HG03066 (cell line): ENCODE measurements around the gene KCNJ4.
"Not testable (repeated sequence)": the region's sequence is repeated elsewhere in the genome, so short reads cannot be mapped to it uniquely, and the experiment has no call there.

Experiments used
- ATAC-seq: cut with Tn5 transposase; IDR thresholded peaks from one replicate; pipeline ENCODE4 v1.9.1; 2021; ENCODE audit warnings: low read depth; ENCODE audit not compliant: unreplicated experiment

Gene KCNJ4

DNA sequence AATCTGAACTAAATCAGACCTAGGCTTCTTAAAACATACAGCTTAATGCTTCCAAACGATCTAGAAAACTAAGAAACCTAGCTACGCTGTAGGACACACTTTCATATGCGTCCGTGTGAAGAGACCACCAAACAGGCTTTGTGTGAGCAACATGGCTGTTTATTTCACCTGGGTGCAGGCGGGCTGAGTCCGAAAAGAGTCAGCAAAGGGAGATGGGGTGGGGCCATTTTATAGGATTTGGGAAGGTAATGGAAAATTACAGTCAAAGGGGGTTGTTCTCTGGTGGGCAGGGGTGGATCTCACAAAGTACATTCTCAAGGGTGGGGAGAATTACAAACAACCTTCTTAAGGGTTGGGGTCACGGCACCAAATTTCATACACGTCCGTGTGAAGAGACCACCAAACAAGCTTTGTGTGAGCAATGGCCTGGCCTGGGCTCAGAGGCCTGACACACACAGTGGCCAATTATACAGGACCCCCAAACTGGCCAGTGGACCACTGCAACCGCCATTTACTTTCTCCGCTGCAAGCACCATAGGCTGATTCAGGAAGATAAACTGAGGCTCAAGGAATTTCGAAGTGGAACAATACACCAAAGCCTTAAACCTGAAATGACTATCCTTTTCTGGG lies 58.4 kb downstream of the KCNJ4 start:
- not testable (repeated sequence) for ATAC-seq

DNA sequence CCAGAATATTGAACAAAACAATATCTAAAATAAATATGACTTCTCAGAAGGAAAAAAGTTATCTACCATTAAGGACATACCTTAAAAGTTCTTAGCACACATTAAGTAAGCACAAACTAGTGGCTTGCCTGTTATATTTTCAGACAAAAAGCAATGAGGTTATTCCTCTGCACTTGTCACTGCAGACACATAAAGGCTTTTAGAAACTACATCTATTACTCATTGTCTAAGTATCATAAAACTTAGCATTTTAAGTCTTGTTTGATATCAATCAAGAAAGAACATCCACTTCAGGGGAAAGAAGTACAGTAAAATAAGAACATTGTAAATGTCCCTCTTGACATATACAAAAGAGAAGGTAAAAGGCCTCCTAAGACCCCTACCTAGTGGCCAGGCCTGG lies 59.1 kb downstream of the KCNJ4 start:
- ATAC-seq, result not testable (repeated sequence)

DNA sequence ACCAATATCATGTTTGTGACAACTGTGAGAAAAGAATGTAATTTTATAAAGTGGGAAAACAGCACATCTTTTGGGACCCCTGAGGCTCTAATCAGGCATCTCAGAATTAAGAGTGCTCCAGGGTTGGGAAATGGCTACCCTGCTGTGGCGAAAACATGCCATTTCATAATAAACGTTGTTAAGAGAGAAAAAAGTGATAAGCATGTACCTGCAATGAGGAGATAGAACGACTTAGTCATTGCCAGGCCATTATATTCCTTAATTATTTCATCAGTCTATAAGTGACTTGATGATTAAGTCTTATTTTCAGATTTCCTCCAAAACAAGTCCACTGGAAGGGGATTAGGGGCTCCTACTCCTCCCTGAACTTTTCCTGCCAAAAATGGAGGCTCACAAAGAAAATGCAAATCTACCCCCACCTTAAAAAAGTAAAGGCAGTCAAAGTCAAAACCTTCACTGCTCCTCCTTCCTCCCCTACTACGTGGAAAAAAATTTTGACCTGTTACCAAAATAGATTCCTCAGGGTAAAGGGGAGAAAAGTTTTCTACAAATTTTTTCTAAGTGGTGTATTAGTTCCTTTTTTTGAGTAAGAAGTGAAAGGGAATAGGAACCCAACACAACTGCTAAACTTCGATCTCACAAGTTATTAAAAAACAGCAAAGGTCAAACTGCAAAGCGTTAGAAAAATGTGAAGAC lies 59.9 kb downstream of the KCNJ4 start:
- ATAC-seq, result not testable (repeated sequence)

DNA sequence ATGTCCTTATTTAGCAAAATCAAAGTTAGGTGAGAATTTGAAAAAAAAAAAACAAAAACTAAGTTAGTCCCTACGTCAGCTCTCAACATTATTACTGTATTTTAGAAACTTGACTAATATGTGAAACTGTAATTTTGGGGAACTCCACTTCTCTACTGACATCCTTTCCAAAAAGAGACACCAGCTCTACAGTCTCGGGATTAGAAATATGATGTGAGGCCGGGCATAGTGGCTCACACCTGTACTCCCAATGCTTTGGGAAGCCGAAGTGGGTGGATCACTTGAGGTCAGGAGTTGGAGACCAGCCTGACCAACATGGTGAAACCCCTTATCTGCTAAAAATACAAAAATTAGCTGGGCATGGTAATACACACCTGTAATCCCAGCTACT lies 65.6 kb downstream of the KCNJ4 start:
- not testable (repeated sequence) for ATAC-seq

DNA sequence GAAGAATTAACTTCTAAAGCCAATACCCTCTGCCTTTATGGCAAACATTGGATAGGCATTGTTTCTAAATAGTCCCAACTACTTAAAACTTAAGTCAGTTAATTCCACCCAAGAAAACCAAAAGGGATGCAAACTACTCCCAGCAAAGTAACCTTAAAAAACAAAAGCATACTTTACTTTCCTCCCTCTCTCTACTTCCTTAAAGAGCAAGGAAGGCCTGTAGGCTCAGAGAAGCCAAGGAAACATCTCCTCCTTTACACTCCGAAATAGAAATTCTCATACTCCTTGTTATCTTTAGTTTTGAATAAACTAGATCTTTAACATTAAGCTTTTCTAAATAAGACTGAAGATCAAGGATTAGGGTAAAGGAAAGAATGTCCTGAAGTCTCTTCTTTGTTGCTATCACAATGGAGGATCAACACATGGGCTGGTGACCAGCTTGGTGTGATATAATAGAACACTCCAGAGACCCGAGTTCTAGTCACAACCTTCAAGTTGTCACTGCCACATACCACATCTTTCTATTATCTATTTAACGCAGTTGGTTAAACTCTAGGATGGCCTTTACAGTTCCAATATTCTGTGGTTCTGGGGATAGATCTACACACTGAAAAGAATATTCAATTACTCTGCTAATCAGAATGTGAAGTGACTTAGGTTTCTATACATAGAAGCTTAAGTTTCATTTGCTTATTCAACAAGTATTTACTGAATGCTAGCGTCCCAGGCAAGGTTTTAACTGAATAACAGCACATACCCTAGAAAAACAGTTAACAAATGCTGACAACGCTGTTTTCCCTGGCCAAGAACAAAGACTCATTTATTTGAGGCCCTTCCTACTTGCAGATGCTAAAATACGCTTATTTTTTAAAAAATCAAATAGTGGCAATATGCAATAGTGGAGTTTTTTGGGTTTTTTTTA lies 66.2 kb downstream of the KCNJ4 start:
- ATAC-seq, result not testable (repeated sequence)

DNA sequence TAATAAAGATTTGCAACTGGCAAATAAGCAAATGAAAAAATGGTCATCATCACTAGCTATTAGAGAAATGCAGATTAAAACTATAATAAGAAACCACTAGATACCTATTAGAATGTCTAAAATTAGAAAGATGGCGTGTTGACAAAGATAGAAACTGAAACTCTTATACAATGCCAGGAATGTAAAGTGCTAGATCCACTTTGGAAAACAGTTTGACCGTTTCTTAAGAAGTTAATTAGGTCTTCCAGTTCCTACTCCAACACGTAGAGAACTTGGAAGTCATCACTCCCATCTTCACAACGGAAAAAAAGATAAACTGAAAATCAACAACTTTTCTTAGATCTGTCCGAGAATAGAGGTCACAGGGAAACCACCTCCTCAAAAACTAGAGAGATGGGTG lies 68.1 kb downstream of the KCNJ4 start:
- ATAC-seq, result not testable (repeated sequence)

DNA sequence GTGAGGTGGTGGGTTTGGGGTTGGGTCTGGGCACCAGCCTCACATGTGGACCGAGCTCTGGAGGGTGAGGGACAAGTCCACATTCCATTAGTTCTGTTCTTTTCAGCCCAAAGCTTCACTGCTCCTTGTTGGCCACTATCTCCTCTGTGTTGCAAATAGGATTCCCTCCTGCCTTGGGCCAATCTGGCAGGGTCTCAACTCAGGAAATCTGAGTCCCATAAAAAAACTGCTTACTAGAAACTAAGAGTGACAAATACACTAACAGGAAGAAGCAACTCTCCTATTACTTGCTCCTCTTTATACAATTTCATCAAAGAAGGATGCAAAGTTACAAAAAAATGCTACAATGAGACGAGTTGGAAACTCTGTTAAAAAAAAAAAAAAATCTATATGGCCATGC lies 71.6 kb downstream of the KCNJ4 start:
- no peak for ATAC-seq

DNA sequence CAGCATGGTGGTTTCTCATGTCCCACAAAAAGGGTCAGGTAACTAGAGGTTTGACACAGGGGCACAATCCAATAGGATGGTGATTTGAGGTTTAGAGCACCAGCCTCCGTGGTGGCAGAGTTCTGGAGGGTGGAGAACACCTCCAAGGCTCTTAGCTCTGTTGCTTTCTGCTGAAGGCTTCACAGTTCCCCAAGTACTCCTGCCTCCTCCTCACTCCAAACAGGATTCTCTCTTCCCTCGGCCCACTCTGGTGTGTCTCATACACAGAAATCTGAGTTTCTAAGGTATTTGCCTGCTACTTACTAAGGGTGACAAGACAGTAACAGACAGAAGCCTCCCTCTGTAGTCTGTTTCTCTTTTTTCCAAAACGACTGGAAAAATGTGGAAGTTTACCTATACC lies 73.6 kb downstream of the KCNJ4 start:
- ATAC-seq, result not testable (repeated sequence)
